NCI-H82 treated with DMSO at 0.1 percent for 48 hours (cell line): ENCODE results near the gene TOM1L2.

Experiments used
- DNase-seq: peaks from one replicate; lab custom pipeline; 2025; ENCODE audit not compliant: unreplicated experiment; lab: John Stamatoyannopoulos, UW

The TOM1L2 gene

DNA sequence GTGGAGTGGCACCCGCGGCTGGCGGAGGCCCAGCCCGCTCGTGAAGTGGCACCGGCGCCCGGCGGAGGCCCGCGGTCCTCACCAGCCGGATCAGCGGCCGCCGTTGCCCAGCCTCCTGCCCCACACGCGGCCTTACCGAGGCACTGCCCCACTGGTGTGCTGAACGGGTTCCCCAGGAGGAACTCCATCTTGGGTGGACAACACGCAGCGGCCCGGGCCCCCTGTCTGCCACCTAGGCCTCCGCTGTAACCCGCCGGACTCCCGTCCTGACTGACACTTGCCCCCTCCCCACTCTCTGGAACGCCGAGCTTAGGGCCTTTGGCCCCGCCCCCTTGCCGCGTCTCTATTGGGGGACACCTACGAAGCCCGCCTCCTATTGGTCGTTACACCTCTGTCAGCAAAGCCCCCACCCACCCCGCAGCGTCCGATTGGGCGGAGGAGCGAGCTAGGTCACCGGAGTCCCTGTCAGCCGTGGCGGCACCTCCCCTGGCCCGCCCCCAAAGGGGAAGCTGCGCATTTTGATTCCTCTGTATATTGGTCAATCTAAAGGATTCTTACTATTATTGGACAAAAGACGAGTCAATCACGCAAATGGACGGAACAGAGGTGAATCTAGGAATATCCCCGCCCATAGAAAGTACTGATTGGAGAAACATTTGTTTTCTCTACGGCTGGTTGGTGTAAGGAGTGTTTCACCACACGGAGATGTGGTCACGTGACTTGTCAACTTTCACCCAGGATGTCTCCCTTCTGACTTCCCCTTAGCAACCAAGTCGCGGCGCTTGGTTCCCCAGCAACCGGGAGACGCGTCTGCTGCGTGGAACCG lies at the start of gene TOM1L2, which contains the start of gene DRC3:
TOM1L2 (minus strand) TSS at position 275 of the 826 bp plus-strand sequence; CDS start at position 188, 87 bp downstream.
DRC3 (plus strand) TSS at position 737 of the 826 bp plus-strand sequence. CDS start 4,737 bp downstream, outside the sequence.
- peak; percentile 100 for DNase-seq

DNA sequence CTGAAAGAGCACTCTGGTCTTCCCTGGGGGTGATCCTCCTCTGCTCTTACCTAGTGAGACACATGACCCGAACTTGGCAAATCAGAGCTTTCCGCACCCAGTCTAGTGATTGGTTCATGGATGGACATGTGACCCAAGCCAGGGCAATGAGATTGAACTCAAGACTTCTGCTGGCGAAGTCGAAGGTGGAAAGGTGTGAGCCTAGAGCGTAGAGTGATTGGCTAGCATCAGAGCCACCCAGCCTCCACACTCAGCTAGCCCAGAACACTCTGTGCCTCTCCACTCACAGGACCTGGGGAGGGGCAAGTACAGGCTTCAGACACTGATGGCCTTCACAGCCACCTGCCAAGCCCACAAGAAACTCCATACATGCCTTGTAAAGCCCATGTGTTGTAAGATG lies 49.2 kb upstream of the TOM1L2 start:
- no peak for DNase-seq

DNA sequence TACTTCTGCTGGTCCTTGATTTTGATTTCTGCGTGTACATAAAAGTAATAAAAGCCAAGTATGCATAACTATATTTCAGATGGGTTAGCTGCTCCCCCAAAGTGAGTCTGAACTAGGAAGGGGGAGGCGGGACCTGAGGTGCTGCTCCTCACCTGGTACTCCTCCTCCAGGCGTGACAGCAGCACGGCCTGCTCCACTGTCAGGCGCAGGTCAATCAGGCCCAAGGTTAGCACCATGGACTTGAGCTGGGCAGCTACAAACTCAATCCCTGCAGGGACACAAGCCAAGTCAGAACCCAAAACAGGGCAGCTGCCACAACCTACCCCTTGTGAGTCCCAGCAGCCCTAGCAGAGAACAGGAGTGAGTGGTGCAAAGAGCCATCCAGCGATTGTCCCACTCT lies 48.8 kb upstream of the TOM1L2 start:
- DNase-seq: no peak

DNA sequence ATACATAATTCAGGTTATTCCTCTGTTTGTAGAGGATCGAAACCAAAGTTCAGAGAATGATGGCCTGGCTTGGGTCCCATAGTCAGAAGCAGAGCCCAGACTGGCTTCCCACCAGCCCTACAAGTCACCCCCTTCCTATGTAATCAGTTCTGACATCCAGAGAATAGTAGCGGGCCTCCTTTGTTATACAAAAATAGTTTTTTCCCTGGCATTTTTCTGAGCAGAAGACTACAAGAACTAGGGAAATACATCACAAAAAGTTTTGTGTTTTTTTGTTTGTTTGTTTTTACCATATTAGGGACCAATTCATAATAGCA lies 47.6 kb upstream of the TOM1L2 start:
- DNase-seq: no peak

DNA sequence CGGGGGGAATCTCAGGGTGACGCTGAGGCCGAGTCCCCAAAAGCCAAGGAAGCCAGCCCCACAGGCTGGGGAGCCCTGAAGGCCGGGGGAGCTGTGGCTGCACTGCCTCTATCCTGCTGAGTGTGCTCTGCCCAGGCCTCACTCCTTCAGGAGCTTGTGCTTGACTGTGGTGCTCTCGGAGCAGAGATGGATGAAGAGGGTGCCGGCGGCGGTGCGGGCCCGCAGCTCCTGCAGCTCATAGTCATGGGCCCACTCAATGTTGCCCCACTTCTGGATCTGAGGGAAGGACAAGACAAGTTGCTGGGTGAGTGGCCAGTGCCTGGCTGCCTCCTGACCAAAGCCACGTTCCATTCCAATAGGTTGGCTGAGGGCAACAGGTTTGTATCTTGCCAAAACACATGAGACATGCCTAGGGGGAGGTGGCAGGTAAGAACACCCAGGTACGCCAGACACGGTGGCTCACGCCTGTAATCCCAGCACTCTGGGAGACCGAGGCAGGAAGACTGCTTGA lies 46.3 kb upstream of the TOM1L2 start:
- no peak for DNase-seq

DNA sequence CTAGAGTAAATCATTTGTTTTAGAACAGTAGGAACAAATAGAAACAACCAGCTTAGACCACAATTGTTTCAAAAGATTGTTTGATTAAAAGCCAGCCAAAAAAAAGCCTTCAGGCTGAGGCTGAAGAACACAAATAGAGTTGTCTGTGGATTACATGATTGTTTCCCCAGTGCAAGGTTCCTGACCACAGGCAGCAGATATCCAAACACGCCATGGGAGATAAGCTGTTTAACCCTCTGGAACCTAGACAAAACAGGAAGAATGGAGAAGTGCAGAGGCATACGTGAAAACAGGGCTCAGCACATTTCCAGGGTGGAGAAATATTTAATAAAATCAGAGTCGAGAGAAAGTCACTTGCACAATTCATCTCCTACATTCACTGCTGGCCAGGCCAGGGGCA lies 45.8 kb upstream of the TOM1L2 start:
- no peak for DNase-seq

DNA sequence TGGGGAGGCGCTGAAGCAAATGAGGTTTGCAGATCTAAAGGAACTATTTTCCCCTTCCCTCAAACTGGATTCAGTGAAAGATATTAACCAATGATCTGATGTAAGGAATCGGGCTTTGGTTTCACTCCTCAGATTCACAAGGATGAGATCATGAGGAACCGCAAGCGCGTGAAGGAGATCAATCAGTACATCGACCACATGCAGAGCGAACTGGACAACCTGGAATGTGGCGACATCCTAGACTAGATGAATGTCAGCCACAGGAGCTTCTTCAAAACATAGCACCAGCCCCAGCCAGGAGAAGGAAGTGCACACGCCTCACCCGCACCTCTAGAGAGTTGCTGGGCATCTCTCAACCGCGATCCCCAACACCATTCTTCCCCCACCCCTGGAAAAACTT lies 44.2 kb upstream of the TOM1L2 start:
- DNase-seq: no peak

DNA sequence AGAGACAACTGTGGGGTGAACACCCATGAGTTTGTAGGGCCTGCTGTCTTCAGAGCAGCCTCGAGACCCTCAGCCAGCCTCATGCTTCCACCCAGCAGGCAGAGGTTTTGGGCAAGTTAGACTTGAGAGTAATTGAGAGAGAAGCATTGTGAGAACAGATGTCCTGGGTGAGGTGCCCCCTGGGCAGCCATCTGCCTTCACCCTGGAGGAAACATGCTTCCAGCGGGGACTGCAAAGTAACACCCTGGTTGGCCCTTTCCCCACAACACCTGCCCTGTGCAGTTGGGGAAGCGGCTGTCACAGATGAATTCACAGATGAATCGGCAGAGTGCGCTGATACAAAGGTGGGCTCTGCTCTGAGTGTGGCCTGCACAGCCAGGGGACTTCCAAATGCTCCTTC lies 43.4 kb upstream of the TOM1L2 start:
- DNase-seq: no peak

DNA sequence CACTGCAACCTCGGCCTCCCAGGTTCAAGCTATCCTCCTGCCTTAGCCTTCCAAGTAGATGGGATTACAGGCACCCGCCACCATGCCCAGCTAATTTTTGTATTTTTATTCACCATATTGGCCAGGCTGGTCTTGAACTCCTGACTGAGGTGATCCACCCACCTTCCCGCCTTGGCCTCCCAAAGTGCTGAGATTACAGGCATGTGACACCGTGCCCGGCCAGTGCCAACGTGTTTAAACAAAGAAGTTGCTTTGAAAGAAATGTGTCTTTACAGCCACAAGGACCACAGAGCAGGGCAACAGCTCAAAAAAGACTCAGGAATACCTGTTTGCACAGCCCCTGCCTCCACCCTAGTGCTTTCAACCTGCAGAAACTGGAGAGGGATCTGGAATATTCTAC lies 41.8 kb upstream of the TOM1L2 start:
- no peak for DNase-seq

DNA sequence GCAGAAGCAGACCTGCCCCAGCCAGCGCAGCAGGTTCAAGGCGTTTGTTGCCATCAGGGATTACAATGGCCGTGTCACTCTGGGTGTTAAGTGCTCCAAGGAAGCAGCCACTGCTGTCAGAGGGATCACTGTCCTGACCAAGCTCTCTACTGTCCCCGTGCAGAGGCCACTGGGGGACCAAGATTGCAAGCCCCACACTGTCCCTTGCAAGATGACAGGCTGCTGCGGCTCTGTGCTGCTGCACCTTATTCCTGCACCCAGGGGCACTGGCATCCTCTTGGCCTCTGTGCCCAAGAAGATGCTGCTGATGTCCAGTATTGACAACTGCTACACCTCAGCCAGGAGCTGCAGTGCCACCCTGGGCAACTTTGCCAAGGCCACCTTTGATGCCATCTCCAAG lies 39.1 kb upstream of the TOM1L2 start:
- no peak for DNase-seq

DNA sequence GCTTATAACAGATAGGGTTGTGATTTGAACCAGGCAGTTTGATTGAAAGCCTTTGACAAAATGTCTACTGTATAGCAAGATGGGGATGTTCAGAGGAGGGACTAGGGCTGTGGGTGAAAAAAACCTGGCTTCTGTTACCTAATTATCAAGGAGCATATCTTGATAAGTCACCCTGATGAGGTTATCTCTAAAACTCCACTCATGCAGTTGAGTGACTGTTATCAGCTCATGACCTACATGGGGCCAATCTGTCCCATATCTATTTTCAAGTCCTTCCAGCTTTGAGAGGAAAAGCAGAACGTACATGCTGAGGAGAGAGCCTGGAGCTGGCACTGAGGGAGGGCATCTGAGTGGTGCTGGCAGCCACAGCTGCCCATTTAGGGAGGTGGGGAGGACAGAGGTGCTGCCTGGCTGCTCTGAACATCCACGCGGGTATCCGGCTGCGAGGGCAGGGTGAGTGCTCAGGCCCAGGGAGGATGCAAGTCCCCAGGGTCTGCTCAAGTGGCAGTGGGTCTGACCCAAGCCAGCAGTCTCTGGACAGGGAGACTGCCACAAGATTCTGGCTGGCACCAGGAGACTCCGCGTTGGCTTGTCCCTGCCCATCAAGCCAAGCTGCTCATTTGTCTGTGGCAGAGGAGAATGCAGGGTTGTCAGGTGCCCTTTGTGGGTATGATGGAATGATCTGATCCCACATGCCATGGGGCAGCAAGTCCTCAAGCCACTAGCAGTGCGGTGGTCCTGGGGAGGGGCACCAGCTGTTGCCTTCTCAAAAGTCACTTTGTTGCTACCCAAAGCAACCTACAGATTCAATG lies 37.6 kb upstream of the TOM1L2 start:
- no peak for DNase-seq

DNA sequence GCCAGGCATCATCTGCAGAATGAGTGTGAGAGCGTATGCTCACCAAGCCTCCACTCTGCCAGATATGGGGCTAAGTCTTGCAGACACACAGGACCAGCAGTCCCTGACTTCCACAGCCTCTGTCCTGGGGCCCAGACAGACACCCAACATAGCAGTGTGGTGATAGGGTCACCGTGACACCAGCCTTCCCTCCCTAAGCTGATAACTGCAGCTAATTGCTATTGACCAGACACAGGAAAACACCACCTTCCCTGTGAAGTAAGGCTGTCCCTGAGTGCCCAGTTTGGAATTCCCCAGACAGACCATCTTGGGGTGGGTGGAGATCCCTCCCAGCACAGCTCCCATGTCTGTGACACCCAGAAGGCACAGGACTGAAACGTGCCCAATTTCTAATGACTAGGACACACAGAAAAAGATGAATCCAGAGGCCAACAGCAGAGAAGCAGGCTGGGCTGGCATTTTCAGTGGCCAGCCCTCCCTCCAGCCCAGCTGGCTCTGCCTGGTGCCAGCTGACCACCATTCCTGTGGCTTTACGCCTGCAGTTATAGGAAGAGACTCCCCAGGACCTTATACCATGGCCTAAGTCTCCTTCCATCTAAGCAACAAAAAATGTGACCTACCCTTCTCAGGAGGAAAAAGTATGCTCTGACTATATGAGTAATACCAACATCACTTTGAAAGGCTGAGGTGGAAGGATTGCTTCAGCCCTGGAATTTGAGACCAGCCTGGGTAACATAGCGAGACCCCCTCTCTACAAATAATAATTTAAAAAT lies 36.5 kb upstream of the TOM1L2 start:
- DNase-seq: no peak

DNA sequence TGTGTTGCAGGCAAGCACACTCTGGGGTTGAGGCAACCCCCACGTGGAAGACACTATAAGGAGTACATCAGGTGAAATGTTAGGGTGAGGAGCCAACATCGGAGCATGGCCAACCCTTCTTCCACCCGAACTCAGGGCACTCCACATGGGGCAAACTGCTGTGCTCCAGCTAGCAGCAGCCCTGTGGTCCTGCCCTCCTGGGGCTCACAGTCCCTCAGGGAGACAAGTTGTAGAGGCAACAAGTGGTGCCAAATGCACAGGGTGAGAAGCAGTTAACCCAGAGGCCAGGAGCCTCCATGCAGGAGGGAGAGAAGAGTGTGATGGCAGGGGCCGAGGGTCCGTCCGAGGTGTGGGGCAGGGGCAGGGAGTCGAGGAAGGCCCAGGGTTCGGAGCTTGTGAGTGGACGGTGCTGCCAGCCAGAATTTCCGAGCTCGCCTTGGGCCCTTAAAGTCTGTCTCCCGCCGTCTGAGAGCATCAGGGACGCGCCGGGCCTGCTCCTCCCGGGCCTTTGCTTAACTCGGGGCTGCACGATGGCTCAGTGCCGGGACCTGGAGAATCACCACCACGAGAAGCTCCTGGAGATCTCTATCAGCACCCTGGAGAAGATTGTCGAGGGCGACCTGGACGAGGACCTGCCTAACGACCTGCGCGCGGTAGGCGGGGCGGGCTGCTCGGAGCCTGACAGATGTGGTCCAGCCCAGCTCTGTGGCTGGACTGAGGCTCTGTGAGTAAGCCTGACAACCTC lies 34.5 kb upstream of the TOM1L2 start:
- no peak for DNase-seq

DNA sequence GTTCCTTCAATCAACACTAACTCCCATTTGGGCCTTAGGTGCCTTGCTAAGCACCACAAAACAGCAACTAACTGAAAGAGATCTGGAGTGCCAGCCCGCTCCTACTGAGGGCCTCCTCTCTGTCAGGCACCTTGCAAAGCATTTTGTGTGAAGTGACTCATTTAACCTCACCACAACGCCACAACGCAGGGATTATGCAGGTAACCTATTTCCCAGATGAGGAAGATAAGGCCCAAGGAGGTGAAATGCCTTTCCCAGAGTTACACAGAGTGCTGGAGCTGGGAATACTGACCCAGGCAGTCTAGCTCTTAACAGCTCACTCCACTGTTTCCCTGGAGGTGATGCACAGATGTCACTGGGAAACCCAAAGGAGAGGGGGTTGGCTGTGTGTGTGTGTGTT lies 33.3 kb upstream of the TOM1L2 start:
- no peak for DNase-seq

DNA sequence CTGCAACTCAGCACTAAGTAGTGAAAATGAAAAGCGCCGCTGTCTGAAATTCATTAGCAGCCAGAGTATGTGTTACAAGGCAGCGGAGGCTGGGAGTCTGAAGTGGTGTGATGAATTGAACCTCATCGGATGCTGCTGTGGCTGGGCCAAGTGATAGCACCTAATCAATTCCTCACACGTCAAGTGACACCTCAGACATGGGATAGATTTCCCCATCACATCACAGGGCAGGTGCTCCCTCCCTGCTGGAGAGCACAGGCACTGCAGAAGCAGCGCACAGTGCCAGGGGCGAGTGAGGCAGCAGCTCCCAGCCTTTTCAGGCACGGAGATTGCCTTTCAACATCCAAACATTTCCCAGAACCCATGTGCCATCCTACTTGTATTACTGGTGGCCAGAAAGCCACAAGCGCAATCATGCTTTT lies 32.7 kb upstream of the TOM1L2 start:
- no peak for DNase-seq

DNA sequence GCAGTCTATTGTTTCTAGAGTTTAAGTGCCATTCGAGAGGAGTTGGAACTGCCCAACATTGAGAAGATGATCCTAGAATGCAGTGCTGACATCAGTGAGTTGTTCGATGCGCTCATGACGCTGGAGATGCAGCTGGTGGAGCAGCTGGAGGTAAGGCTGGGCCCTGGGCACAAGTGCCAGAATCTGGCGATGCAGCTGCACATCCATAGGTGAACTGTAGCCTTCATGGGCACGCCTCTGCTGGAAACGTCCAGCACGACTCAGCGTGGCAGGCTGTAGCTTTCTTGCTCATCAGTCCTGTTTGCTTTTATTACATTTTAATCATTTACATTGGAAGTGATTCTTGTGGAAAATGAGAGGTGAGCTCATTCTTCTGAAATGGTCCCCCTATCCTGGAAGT lies 32.1 kb upstream of the TOM1L2 start:
- DNase-seq: no peak

DNA sequence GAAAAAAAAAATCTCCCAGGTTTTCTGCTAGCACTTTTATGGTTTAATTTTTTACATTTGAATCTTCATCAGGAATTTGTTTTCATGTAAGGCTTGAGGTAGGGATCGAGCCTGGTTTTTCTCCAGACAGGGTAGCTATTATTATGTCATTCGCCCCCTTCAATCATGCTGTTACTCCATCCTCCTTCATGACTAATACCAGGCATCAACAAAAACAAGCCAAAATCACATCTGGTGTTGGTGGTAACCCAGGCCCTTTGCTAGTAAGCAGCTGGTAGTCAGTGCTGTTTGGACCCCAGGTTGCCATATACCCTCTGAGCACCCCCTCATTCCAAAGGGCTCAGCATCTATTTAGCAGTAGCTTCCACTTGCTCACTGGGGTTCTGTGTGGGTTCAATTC lies 30.0 kb upstream of the TOM1L2 start:
- DNase-seq: no peak

DNA sequence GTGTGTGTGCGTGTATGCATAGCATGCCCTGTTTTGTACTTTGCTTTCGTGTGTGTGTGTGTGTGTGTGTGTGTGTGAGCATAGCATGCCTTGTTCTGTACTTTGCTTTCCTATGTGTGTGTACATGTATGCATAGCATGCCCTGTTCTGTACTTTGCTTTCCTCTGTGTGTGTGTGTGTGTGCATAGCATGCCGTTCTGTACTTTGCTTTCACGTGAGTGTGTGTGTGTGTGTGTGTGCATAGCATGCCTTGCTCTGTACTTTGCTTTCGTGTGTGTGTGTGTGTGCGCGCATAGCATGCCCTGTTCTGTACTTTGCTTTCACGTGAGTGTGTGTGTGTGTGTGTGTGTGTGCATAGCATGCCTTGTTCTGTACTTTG lies 27.8 kb upstream of the TOM1L2 start:
- DNase-seq: no peak

DNA sequence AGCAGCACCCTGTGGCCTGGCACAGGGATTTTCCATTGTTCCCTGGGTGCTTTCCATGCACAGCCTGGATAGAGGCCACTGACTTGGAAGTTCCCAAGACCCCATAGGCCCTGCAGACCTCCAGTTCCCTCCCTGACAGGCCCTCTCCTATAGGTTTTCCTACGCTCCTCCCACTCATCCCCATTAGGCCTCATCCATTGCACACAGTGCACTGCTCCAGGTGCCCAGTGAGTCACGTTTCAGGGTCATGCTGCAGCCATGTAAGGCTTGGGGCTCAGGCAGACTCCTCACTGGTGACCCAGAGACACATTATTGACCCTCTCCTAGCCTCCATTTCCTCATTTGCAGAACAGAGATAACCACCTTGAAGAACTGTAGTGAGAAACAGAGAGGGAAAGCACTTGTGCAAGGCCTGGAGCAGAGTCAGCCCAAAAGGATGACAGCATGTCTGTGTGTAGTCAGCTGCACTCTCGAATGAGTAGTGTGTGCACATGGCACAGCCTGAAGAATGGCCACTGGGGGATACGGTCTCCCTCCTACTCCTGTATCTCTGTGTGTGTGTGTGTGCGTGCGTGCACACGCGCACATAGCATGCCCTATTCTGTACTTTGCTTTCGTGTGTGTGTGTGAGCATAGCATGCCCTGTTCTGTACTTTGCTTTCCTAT lies 27.3 kb upstream of the TOM1L2 start:
- no peak for DNase-seq

DNA sequence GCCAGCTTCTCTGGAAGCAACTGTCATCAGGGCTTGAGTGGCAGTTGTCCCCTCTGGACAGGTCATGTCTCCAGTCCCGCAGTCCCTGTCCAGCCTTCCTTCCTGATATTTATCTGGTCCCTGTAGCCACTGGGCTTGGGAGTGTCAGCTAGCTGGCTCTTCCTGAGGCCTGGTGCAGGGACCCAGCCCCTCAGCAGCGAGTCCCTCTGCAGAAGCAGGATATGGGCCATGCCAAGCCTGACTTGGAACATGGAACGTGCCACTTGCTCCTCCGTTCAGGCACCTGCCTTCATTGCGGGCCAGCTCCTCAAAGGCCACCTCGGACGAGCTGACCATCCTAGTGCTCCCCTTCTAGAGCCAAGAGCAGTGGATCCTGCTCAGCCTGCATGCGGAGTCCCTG lies 26.7 kb upstream of the TOM1L2 start:
- no peak for DNase-seq
